H1 (cell line): Measurements from ENCODE around the gene GREB1L. TPM values are rescaled to one million over a fixed set of nuclear protein-coding genes. Genes with fewer than 3 reads are reported as not detected.

Source experiments
- ASH2L ChIP-seq: fragments of 200-600, 300-600 bp; sonication (generic); IDR thresholded peaks from one replicate; pipeline ENCODE4 v1.7.1; 2017; ENCODE audit warnings: low read length
- CBX5 ChIP-seq: fragments of 300-800, 300-1000 bp; sonication (generic); IDR thresholded peaks from 2 replicates; pipeline ENCODE4 v1.7.1; 2016; ENCODE audit warnings: antibody characterized with exemption, low read length, low read depth
- CHD7 ChIP-seq: fragments of 300-600 bp; sonication (generic); IDR thresholded peaks from 2 replicates; pipeline ENCODE4 v1.7.1; 2012; ENCODE audit warnings: low read length, moderate library complexity, mild to moderate bottlenecking, inconsistent platforms; ENCODE audit not compliant: insufficient replicate concordance
- KDM1A ChIP-seq: fragments of 200-600, 300-600 bp; sonication (generic); IDR thresholded peaks from 2 replicates; pipeline ENCODE4 v1.7.1; 2016; ENCODE audit warnings: mild to moderate bottlenecking, low read length, borderline replicate concordance
- KDM4A ChIP-seq: IDR thresholded peaks from one replicate; pipeline ENCODE4 v1.7.1; 2012; ENCODE audit warnings: low read depth, mild to moderate bottlenecking, moderate library complexity, low read length, inconsistent platforms; ENCODE audit not compliant: severe bottlenecking
- MAX ChIP-seq: IDR thresholded peaks from 2 replicates; pipeline ENCODE4 v1.6.1; 2012; ENCODE audit warnings: inconsistent platforms
- NRF1 ChIP-seq: IDR thresholded peaks from 2 replicates; pipeline ENCODE4 v1.6.1; 2011; ENCODE audit warnings: mild to moderate bottlenecking, low read depth, low read length, improper control_type of control experiment
- RFX5 ChIP-seq: IDR thresholded peaks from 2 replicates; pipeline ENCODE4 v1.6.1; 2011; ENCODE audit warnings: low read depth, low read length, improper control_type of control experiment, borderline replicate concordance
- SRF ChIP-seq: IDR thresholded peaks from 2 replicates; pipeline ENCODE4 v1.6.1; 2011; ENCODE audit warnings: mild to moderate bottlenecking, low read depth, low read length, moderate library complexity
- SUZ12 ChIP-seq: fragments of 200-600 bp; sonication (generic); IDR thresholded peaks from 2 replicates; pipeline ENCODE4 v1.6.1; 2012; ENCODE audit warnings: mild to moderate bottlenecking, inconsistent platforms, low read length, moderate library complexity, mixed read lengths
- USF2 ChIP-seq: IDR thresholded peaks from 2 replicates; pipeline ENCODE4 v1.6.1; 2011; ENCODE audit warnings: low read length, improper control_type of control experiment
- polyA plus RNA-seq, 7 experiments: library from polyadenylated mRNA; depleted of rRNA in 3 of 7; stranded (reverse) in 5 of 7; unstranded in 2 of 7; fragments of >200 nt in 5 of 7; fragments of 200-250 nt in 2 of 7; gene quantifications; 1 replicate in 5 of 7; 2 replicates in 1 of 7; 4 replicates in 1 of 7; pipeline versions ENCODE4 v1.2.1 to v1.2.3, GENCODE V29; 2011 to 2013; ENCODE audit warnings: missing spikeins in 2 of 7, mixed read lengths in 2 of 7
- total RNA-seq: library from RNA; stranded (reverse); fragmentation: NEBNext Ultra II Directional; extraction: Animal tissue kit (Norgen Biotek cat#: 25700); gene quantifications from 2 replicates; pipeline ENCODE4 v1.2.1, GENCODE V29; 2021

The GREB1L gene
- total and polyA plus RNA-seq, 2 of the 8 experiments (the other 6 are each of a cell fraction or from before 2014, with no cell fraction given) = 0.34 to 1.6 TPM

GRCh38 chr18:21269349-21269748, 27.3 kb downstream of the GREB1L start (continued):
- TF ChIP-seq CHD7 = no peak
- TF ChIP-seq SRF = no peak
- TF ChIP-seq RFX5 = no peak
- TF ChIP-seq KDM4A = no peak
- TF ChIP-seq USF2 = no peak
- TF ChIP-seq SUZ12 = no peak
- TF ChIP-seq MAX = no peak
- TF ChIP-seq ASH2L = no peak
- TF ChIP-seq NRF1 = no peak
- no peak for TF ChIP-seq CBX5
- no peak for TF ChIP-seq KDM1A
